Pancreas (tissue), 10 donors: Measurements from ENCODE around the gene PRKCH. TPM values are rescaled to one million over a fixed set of nuclear protein-coding genes. Genes with fewer than 3 reads are reported as not detected.
A peak's percentile ranks its signal among the peaks of the same experiment; 100 is the strongest.

Experiments
- ATAC-seq, 4 donors: fragments of 200-7000 bp; cut with Tn5 transposase; one replicate each; pipeline versions ENCODE4 v1.8.0 to v1.9.1; 2020; ENCODE audit warnings: mild to moderate bottlenecking in 4 of 4, moderate library complexity in 4 of 4
- DNase-seq, 6 donors: peaks; one replicate each; pipeline ENCODE4 v3.0.0-alpha.2; 2020
- FAIRE-seq: peaks from 2 replicates; lab custom pipeline; 2012; peaks lifted over from hg19 to GRCh38; lab: Jason Lieb, UNC
- H3K27ac ChIP-seq, 4 donors: fragments of 200-600 bp; sonication (generic); 1 replicate in 3 of 4; 2 replicates in 1 of 4; pipeline versions ENCODE4 v1.5.0 to v1.8.0; 2020
- H3K27me3 ChIP-seq, 4 donors: fragments of 200-600 bp; one replicate each; pipeline ENCODE4 v1.8.0; 2021
- H3K36me3 ChIP-seq, 3 donors: fragments of 200-600 bp; sonication (generic) in 1 of 3; one replicate each; pipeline versions ENCODE4 v1.5.0 to v1.8.0; 2020 to 2021
- H3K4me1 ChIP-seq, 3 donors: fragments of 200-600 bp; one replicate each; pipeline ENCODE4 v1.8.0; 2021
- H3K4me3 ChIP-seq, 4 donors: fragments of 200-600 bp; sonication (generic) in 2 of 4; one replicate each; pipeline versions ENCODE4 v1.5.0 to v1.8.0; 2020 to 2021
- H3K9me3 ChIP-seq, 4 donors: fragments of 200-600 bp; one replicate each; pipeline ENCODE4 v1.8.0; 2021
- WGBS, 2 donors: extraction: QIAGEN DNeasy Blood & Tissue Kit; methylation state at CpG; one replicate each; pipeline ENCODE4 v1.1.7; 2013; 5-methylcytosine and 5-hydroxymethylcytosine counted together
- intact Hi-C, 3 donors: fragments of 100-400 bp; cut with DNase I; formaldehyde crosslinking; loops; one replicate each; pipeline versions ENCODE4 v1.11.1 to v1.14.2; 2022
- polyA plus RNA-seq, 2 donors: library from polyadenylated mRNA; stranded (reverse); fragments of 200-250 nt; gene quantifications; one replicate each; pipeline ENCODE4 v1.2.3, GENCODE V29; 2013
- total RNA-seq, 6 donors: library from RNA; stranded (reverse); fragmentation: NEBNext Ultra II Directional in 4 of 6; extraction: Animal tissue kit (Norgen Biotek cat#: 25700) in 4 of 6; gene quantifications; one replicate each; pipeline versions ENCODE4 v1.2.1 to v1.2.4, GENCODE V29; 2021 to 2023
- TF ChIP-seq, protein P1 (sequence below), 4 donors: fragments of 200-600 bp; sonication (generic) in 3 of 4; IDR thresholded peaks; one replicate each; pipeline versions ENCODE4 v1.5.0 to v1.8.0; 2021; ENCODE audit warnings: antibody characterized with exemption in 4 of 4
- donor health status: healthy with polysubstance abuse.
- donor health status: DM: no; HTN: no; CAD: no; lungs with moderate emphysema.
- donor health status: DM: no; HTN: no; CAD: no.
- donor health status: control.
- donor health status: control.
- donor health status: Bipolar disorder and iron deficiency.
- donor health status: DM: yes; HTN: yes; CAD: no.
- donor health status: DM: no; HTN: no; CAD: no.
- donor health status: DM: no; HTN: no; CAD: no.
- donor health status: DM: yes; HTN: yes; CAD: no.

Gene PRKCH
- total and polyA plus RNA-seq, 8 donors = 3.6 to 16.9 (median 8.9) TPM

DNA sequence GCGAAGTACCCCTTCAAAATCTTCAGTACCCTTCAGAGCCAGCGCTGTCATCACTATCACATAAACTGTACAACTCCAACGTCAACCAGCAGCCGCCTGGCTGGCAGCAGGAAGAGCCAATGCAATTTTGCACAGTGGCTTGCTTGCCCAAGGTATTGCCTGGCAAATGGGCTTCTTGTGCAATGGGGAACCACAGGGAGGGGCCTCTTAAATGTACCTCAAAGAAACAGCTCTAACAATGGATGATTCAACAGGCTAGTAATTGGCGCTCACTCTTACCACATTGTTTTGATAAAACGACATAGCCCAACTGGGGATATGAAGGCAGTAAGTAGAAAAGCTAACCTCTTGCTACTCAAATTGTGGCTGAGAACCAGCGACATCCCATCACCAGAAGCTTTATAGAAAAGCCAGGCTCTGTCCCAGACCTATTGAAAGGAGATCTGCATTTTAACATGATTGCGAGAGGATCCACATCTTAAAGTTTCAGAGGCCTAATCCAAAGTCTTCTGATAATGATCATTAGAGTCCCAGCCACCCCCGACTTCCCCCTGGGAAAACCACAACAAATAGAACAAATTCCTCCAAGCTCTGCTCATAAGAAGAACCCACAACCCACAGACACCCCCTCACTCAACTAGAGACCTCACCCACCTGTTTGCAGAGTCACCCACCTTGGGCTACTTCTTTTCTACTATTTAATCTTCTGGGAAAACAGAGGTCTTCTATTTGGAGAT lies 248.6 kb downstream of the PRKCH start:
- ATAC-seq (peak in 2 of 4 donors; percentile 4 to 41), DNase-seq (no peak), FAIRE-seq (no peak)
- Histone ChIP-seq H3K36me3 (no peaks in the 10 kb centered on the region), H3K4me3 (no peak overlapping the region), H3K27ac (peak overlapping the region in 2 of 4 donors; percentile 48 to 77), H3K4me1 (peaks cover 6 to 23% (median 12%) of the 10 kb centered on the region in 3 donors), H3K27me3 (no peaks in the 10 kb centered on the region), H3K9me3 (no peaks in the 10 kb centered on the region)
- intact Hi-C loops = no loop called here
- TF ChIP-seq, protein P1, sequence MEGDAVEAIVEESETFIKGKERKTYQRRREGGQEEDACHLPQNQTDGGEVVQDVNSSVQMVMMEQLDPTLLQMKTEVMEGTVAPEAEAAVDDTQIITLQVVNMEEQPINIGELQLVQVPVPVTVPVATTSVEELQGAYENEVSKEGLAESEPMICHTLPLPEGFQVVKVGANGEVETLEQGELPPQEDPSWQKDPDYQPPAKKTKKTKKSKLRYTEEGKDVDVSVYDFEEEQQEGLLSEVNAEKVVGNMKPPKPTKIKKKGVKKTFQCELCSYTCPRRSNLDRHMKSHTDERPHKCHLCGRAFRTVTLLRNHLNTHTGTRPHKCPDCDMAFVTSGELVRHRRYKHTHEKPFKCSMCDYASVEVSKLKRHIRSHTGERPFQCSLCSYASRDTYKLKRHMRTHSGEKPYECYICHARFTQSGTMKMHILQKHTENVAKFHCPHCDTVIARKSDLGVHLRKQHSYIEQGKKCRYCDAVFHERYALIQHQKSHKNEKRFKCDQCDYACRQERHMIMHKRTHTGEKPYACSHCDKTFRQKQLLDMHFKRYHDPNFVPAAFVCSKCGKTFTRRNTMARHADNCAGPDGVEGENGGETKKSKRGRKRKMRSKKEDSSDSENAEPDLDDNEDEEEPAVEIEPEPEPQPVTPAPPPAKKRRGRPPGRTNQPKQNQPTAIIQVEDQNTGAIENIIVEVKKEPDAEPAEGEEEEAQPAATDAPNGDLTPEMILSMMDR (IDR thresholded peaks at IDR 0.05) = no peak
- 81 to 84% methylated on average over 9 of the region's 9 CpGs for WGBS, 2 donors

DNA sequence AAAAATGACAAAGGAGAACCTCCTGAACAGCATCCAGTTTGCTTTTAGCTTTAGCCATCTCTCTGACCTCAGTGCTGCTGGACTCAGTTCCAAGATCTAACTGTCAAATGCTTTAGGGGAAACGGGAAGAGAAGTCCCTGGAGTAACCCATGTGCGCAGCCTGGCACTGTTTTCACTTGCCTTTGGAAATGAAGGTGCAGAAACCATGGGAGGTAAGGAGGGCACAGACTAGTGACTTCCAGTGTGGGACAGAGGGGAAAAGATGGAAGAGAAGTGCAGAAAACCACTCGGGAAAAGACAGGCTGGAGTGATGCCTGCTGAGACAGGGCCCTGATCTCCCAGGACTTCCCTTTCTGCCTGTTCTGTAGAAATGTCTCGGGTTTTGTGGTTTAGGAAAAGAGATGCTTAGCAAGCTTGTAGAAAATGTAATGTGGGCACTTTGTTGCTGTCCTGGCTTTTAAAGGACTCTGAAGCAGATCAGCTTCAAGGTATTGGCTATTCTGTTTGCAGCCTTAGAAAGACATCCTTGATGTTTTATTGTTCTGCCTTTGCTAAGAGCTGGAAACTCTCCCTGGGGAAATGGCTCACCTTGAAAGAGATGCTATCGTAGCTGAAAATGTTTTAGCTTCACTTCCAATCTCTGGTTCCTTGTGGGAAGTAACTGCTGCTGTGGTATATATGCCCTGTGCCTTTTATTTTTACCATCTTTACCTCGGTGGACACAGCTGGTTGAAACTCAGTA lies 249.3 kb downstream of the PRKCH start:
- FAIRE-seq (no peak), ATAC-seq (no peak), DNase-seq (no peak)
- Histone ChIP-seq H3K9me3 (no peaks in the 10 kb centered on the region), H3K27ac (peak overlapping the region in 2 of 4 donors; percentile 48 to 77), H3K4me3 (no peak overlapping the region), H3K4me1 (peaks cover 6 to 23% (median 12%) of the 10 kb centered on the region in 3 donors), H3K27me3 (no peaks in the 10 kb centered on the region), H3K36me3 (no peaks in the 10 kb centered on the region)
- TF ChIP-seq, protein P1 (IDR thresholded peaks at IDR 0.05) = no peak
- 68 to 73% methylated on average over 6 of the region's 6 CpGs for WGBS, 2 donors
- intact Hi-C loops = no loop called here

DNA sequence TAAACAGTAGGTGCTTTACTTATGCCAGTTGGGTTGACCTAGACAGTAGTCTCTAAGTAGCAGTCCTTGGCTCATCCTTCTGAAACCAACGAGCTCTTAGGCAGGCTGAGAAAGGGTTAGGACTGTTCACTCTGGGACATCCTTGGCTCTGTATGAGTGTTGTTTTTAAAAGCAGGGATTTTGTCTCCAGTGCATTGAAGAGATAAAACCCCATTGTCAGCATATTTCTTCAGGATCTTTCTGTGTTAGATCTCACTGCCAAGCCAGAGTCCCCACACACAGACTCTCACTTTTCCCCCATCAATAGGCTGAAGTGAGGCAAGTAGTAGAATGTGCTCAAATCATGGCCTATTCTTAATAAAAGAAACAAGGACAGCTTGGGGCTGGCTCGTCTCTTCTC lies 250.5 kb downstream of the PRKCH start:
- Histone ChIP-seq H3K9me3 (no peaks in the 10 kb centered on the region), H3K27ac (no peak overlapping the region), H3K36me3 (no peaks in the 10 kb centered on the region), H3K4me1 (peaks cover 6 to 23% (median 12%) of the 10 kb centered on the region in 3 donors), H3K27me3 (no peaks in the 10 kb centered on the region), H3K4me3 (no peak overlapping the region)
- FAIRE-seq = no peak
- intact Hi-C loops = no loop called here
- TF ChIP-seq, protein P1 (IDR thresholded peaks at IDR 0.05) = no peak
- ATAC-seq = no peak
- 84 to 92% methylated on average over 2 of the region's 2 CpGs for WGBS, 2 donors
- DNase-seq = no peak

DNA sequence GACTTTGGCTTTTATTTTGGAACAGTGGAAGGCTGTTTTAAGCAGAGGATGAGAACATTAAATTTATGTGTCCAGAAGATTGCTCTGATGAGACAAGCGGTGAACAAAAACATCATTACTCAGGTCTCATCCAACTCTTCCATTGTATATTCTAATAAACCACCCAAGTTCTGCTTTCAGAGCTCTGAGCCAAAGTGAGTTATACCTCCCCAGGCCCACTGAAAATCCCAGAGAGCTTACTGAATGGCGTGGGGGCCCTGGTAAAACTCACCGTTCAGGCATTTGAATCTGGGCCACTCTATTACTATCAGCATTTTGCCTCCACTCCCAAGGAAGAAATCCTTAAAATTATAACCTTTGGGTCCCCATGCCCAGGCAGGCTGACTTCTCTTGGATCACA lies 251.9 kb downstream of the PRKCH start:
- Histone ChIP-seq H3K4me3 (no peak overlapping the region), H3K9me3 (no peaks in the 10 kb centered on the region), H3K4me1 (peaks cover 0 to 15% (median 8%) of the 10 kb centered on the region in 3 donors), H3K27ac (peak overlapping the region in 2 of 4 donors; percentile 30 to 57), H3K27me3 (no peaks in the 10 kb centered on the region), H3K36me3 (no peaks in the 10 kb centered on the region)
- WGBS, 2 donors = 68 to 80% methylated on average over 3 of the region's 3 CpGs
- peak in 1 of 6 donors; percentile 10 for DNase-seq
- intact Hi-C loops = no loop called here
- TF ChIP-seq, protein P1 (IDR thresholded peaks at IDR 0.05) = no peak
- ATAC-seq = no peak
- no peak for FAIRE-seq
